Endothelial cell of umbilical vein (primary cell): ENCODE data around the gene PRDM2. TPM values are rescaled to one million over a fixed set of nuclear protein-coding genes. Genes with fewer than 3 reads are reported as not detected.
"Not testable (repeated sequence)": the region's sequence is repeated elsewhere in the genome, so short reads cannot be mapped to it uniquely, and the experiment has no call there.

Experiments
- BruUV-seq: library from RNA; stranded (reverse); fragments of 400-500 nt; replicated peaks from 2 replicates; lab custom pipeline; 2021; lab: Mats Ljungman, UMichigan
- CTCF ChIA-PET: fragments of 300-600, 350-600 bp; sonication (Branson Sonifier 250); formaldehyde crosslinking; loops from one replicate; lab custom pipeline; 2021; ENCODE audit warnings: antibody characterized with exemption, inconsistent platforms; lab: Charles Lee
- POLR2A ChIA-PET: fragments of 300-600, 350-600 bp; sonication (Branson Sonifier 250); formaldehyde crosslinking; loops from one replicate; lab custom pipeline; 2021; ENCODE audit warnings: antibody characterized with exemption, inconsistent platforms; lab: Charles Lee
- DNase-seq: peaks from one replicate; pipeline ENCODE4 v3.0.0-alpha.2; 2011; ENCODE audit warnings: low read depth, low spot score
- FAIRE-seq: peaks from 2 replicates; lab custom pipeline; 2011; peaks lifted over from hg19 to GRCh38; lab: Jason Lieb, UNC
- H2AFZ ChIP-seq: 2 replicates; pipeline ENCODE4 v1.6.0; 2012; ENCODE audit warnings: low read depth, low read length, control low read depth, inconsistent platforms
- H3K27ac ChIP-seq: 2 replicates; pipeline ENCODE4 v1.5.1; 2011; ENCODE audit warnings: low read depth, mild to moderate bottlenecking, control low read depth, low read length, moderate library complexity; ENCODE audit not compliant: insufficient read depth
- H3K27me3 ChIP-seq, 2 experiments: 2 replicates each; pipeline versions ENCODE4 v1.6.0 to v1.6.1; 2011; ENCODE audit warnings: low read length in 2 of 2, mixed read lengths in 1 of 2; ENCODE audit not compliant: control insufficient read depth in 2 of 2, insufficient read depth in 2 of 2
- H3K36me3 ChIP-seq, 2 experiments: 2 replicates in 1 of 2; 3 replicates in 1 of 2; pipeline ENCODE4 v1.5.1; 2011; ENCODE audit warnings: low read length in 2 of 2, mild to moderate bottlenecking in 1 of 2, moderate library complexity in 1 of 2; ENCODE audit not compliant: control insufficient read depth in 2 of 2, insufficient read depth in 2 of 2; ENCODE audit errors: extremely low read depth in 1 of 2
- H3K4me1 ChIP-seq: 3 replicates; pipeline ENCODE4 v1.5.1; 2011; ENCODE audit warnings: mild to moderate bottlenecking, low read length; ENCODE audit not compliant: control insufficient read depth, insufficient read depth; ENCODE audit errors: extremely low read depth
- H3K4me2 ChIP-seq: 2 replicates; pipeline ENCODE4 v1.6.1; 2011; ENCODE audit warnings: low read length, control low read depth, mixed read lengths; ENCODE audit not compliant: insufficient read depth
- H3K4me3 ChIP-seq, 3 experiments: fragments of 200-600 bp in 1 of 3; sonication (generic), shearing (Covaris generic) in 1 of 3; replicated peaks in 1 of 3; 2 replicates each; pipeline ENCODE4 v1.5.1; 2011 to 2016; ENCODE audit warnings: control low read depth in 3 of 3, low read length in 3 of 3, mild to moderate bottlenecking in 2 of 3, inconsistent platforms in 1 of 3, low read depth in 1 of 3, moderate library complexity in 1 of 3; ENCODE audit not compliant: insufficient read depth in 1 of 3
- H3K79me2 ChIP-seq: 2 replicates; pipeline ENCODE4 v1.6.0; 2012; ENCODE audit warnings: low read length, inconsistent platforms; ENCODE audit not compliant: control insufficient read depth, insufficient read depth
- H3K9ac ChIP-seq: replicated peaks from 2 replicates; pipeline ENCODE3; 2011; ENCODE audit warnings: low read length, control low read depth; ENCODE audit not compliant: insufficient read depth; ENCODE audit errors: extremely low read depth
- H3K9me1 ChIP-seq: replicated peaks from 3 replicates; pipeline ENCODE4 v1.6.0; 2011; ENCODE audit warnings: mild to moderate bottlenecking, low read length; ENCODE audit not compliant: control insufficient read depth, insufficient read depth; ENCODE audit errors: extremely low read depth
- H3K9me3 ChIP-seq: replicated peaks from 2 replicates; pipeline ENCODE4 v1.5.1; 2012; ENCODE audit warnings: low read length, inconsistent platforms; ENCODE audit not compliant: control insufficient read depth, insufficient read depth
- H4K20me1 ChIP-seq: replicated peaks from 2 replicates; pipeline ENCODE3; 2011; ENCODE audit warnings: mild to moderate bottlenecking, low read length; ENCODE audit not compliant: control insufficient read depth, insufficient read depth; ENCODE audit errors: extremely low read depth
- CTCF ChIP-seq, 2 donors: IDR thresholded peaks; 1 replicate in 1 of 2; 2 replicates in 1 of 2; pipeline ENCODE4 v1.5.1; 2011; ENCODE audit warnings: low read length in 2 of 2, mild to moderate bottlenecking in 2 of 2, moderate library complexity in 2 of 2, control low read depth in 1 of 2, inconsistent platforms in 1 of 2, low read depth in 1 of 2; ENCODE audit not compliant: insufficient read depth in 1 of 2; ENCODE audit errors: extremely low read depth in 1 of 2
- EZH2 ChIP-seq: IDR thresholded peaks from 2 replicates; pipeline ENCODE4 v1.6.1; 2012; ENCODE audit warnings: borderline replicate concordance, low read depth, mild to moderate bottlenecking, moderate library complexity, low read length, inconsistent platforms; ENCODE audit not compliant: severe bottlenecking
- FOS ChIP-seq: IDR thresholded peaks from 2 replicates; pipeline ENCODE4 v1.6.1; 2011; ENCODE audit warnings: mild to moderate bottlenecking, low read length, moderate library complexity, borderline replicate concordance; ENCODE audit not compliant: insufficient read depth
- GATA2 ChIP-seq: IDR thresholded peaks from 2 replicates; pipeline ENCODE4 v1.7.0; 2011; ENCODE audit warnings: low read depth, mild to moderate bottlenecking, moderate library complexity, mixed read lengths, low read length; ENCODE audit not compliant: insufficient read length, insufficient read depth
- JUN ChIP-seq: IDR thresholded peaks from 2 replicates; pipeline ENCODE4 v1.6.1; 2011; ENCODE audit warnings: borderline replicate concordance, low read depth; ENCODE audit not compliant: insufficient read length, insufficient read depth
- MYC ChIP-seq: IDR thresholded peaks from one replicate; pipeline ENCODE4 v1.6.1; 2011; ENCODE audit warnings: mild to moderate bottlenecking, low read depth, low read length
- POLR2A ChIP-seq: IDR thresholded peaks from 2 replicates; pipeline ENCODE4 v1.6.1; 2012; ENCODE audit warnings: low read depth, mild to moderate bottlenecking, control low read depth, low read length
- POLR2AphosphoS5 ChIP-seq: IDR thresholded peaks from 2 replicates; pipeline ENCODE4 v1.6.1; 2012; ENCODE audit warnings: low read depth, mild to moderate bottlenecking, control low read depth, low read length, moderate library complexity; ENCODE audit not compliant: insufficient read depth
- dilution Hi-C: fragments of 300-500 bp; cut with MboI; formaldehyde crosslinking; loops from one replicate; pipeline ENCODE4 v1.15.0; 2019; ENCODE audit warnings: low sequenced_read_pairs; ENCODE audit not compliant: extremely low pct_ligation_motif_present
- intact Hi-C: fragments of 100-400 bp; cut with micrococcal nuclease; formaldehyde crosslinking; loops from one replicate; pipeline ENCODE4 v1.10.0; 2022
- polyA plus RNA-seq, 4 experiments: library from polyadenylated mRNA; depleted of rRNA in 3 of 4; stranded (reverse) in 3 of 4; unstranded in 1 of 4; fragments of >200 nt; gene quantifications; 2 replicates each; pipeline versions ENCODE4 v1.2.1 to v1.2.3, GENCODE V29; 2011 to 2012; ENCODE audit warnings: missing spikeins in 1 of 4
- total RNA-seq: library from RNA; stranded (reverse); gene quantifications from 2 replicates; pipeline ENCODE4 v1.2.3, GENCODE V29; 2021
- TF ChIP-seq, protein P1 (sequence below): IDR thresholded peaks from 2 replicates; pipeline ENCODE4 v1.6.1; 2011; ENCODE audit not compliant: insufficient read depth, insufficient read length

The PRDM2 gene
- total and polyA plus RNA-seq, 2 donors (not counting 3 experiments of a cell fraction or from before 2014, with no cell fraction given) = 11.3 to 35.7 TPM

GRCh38 chr1:13679651-13680050 is 20.3 kb upstream of the PRDM2 start:
- Histone ChIP-seq H3K36me3 (no peaks in the 10 kb centered on the region), H3K9me3 (no peaks in the 10 kb centered on the region), H3K27me3 (no peaks in the 10 kb centered on the region), H3K4me3 (no peak overlapping the region), H3K9ac (no peak overlapping the region), H3K79me2 (no peaks in the 10 kb centered on the region), H3K4me1 (no peaks in the 10 kb centered on the region), H4K20me1 (no peaks in the 10 kb centered on the region), H3K4me2 (no peak overlapping the region), H2AFZ (no peak overlapping the region), H3K27ac (no peak overlapping the region), H3K9me1 (no peaks in the 10 kb centered on the region)
- no TSS peak for BruUV-seq
- no peak for TF ChIP-seq GATA2
- TF ChIP-seq CTCF (IDR thresholded peaks at IDR 0.05; ENCODE audit: extremely low read depth in 1 of 2, insufficient read depth in 1 of 2, low read depth in 1 of 2, low read length in 2 of 2) = no peak
- TF ChIP-seq, protein P1, sequence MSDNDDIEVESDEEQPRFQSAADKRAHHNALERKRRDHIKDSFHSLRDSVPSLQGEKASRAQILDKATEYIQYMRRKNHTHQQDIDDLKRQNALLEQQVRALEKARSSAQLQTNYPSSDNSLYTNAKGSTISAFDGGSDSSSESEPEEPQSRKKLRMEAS = no peak
- no peak for TF ChIP-seq MYC
- TF ChIP-seq POLR2AphosphoS5 = no peak
- TF ChIP-seq EZH2 = no peak
- TF ChIP-seq POLR2A = no peak
- no peak for TF ChIP-seq JUN
- no peak for TF ChIP-seq FOS
- intact Hi-C loops (no loop called here), dilution Hi-C loops (no loop called here)
- CTCF ChIA-PET = no interaction called here
- no peak for DNase-seq
- no peak for FAIRE-seq
- POLR2A ChIA-PET = no interaction called here

DNA sequence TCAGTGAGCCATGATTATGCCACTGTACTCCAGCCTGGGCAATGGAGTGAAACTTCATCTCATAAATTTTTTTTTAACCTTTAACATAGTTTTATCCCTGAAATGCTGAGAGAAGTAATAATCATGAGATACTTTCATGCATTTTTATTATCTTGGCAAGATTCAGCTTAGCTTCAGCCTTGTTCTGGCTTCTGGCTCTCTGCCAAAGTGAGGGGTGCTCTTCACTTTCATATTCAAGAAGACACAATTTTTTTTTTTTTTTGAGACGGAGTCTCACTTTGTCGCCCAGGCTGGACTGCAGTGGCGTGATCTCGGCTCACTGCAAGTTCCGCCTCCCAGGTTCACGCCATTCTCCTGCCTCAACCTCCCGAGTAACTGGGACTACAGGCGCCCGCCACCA is 19.4 kb upstream of the PRDM2 start:
- H3K27me3 ChIP-seq, FAIRE-seq, H3K9me1 ChIP-seq, DNase-seq, POLR2A ChIA-PET, dilution Hi-C loops, H3K4me2 ChIP-seq, H3K4me3 ChIP-seq, BruUV-seq, H3K4me1 ChIP-seq, H3K9me3 ChIP-seq, intact Hi-C loops, H4K20me1 ChIP-seq, H3K27ac ChIP-seq, H3K36me3 ChIP-seq, H3K9ac ChIP-seq, H3K79me2 ChIP-seq, H2AFZ ChIP-seq, CTCF ChIA-PET: not testable (repeated sequence)
